MG63 (cell line): Measurements from ENCODE around the gene ATF7IP2. TPM values are rescaled to one million over a fixed set of nuclear protein-coding genes. Genes with fewer than 3 reads are reported as not detected.
A peak's percentile ranks its signal among the peaks of the same experiment; 100 is the strongest.
"Not testable (repeated sequence)": the region's sequence is repeated elsewhere in the genome, so short reads cannot be mapped to it uniquely, and the experiment has no call there.

Experiments
- DNase-seq: peaks from one replicate; pipeline ENCODE4 v3.0.0-alpha.2; 2020
- H3K27me3 ChIP-seq: fragments of 250-450 bp; sonication (Bioruptor Pico); 2 replicates; pipeline ENCODE4 v1.5.1; 2020; ENCODE audit warnings: mild to moderate bottlenecking, moderate library complexity
- H3K36me3 ChIP-seq: fragments of 250-450 bp; sonication (Bioruptor Pico); 2 replicates; pipeline ENCODE4 v1.5.1; 2020; ENCODE audit warnings: mild to moderate bottlenecking, moderate library complexity
- H3K4me3 ChIP-seq: fragments of 250-450 bp; sonication (Bioruptor Pico); 2 replicates; pipeline ENCODE4 v1.5.1; 2020; ENCODE audit warnings: mild to moderate bottlenecking, moderate library complexity
- H3K9me3 ChIP-seq: fragments of 250-450 bp; sonication (Bioruptor Pico); 2 replicates; pipeline ENCODE4 v1.5.1; 2020; ENCODE audit warnings: mild to moderate bottlenecking, moderate library complexity
- total RNA-seq: library from RNA; depleted of rRNA; stranded (reverse); fragments of >200 nt; shearing (Covaris generic); gene quantifications from 2 replicates; pipeline ENCODE4 v1.2.3, GENCODE V29; 2014; ENCODE audit warnings: low replicate concordance

ATF7IP2 gene
- total RNA-seq, 1 experiment from 2014 or later = 8.6 TPM

GRCh38 chr16:10367616-10368188, 18.2 kb upstream of the ATF7IP2 start:
- Histone ChIP-seq H3K27me3 (no peaks in the 10 kb centered on the region), H3K4me3 (no peak overlapping the region), H3K36me3 (no peaks in the 10 kb centered on the region), H3K9me3 (peaks cover 13% of the 10 kb centered on the region)
- DNase-seq = no peak

GRCh38 chr16:10368969-10369551, 16.8 kb upstream of the ATF7IP2 start:
- Histone ChIP-seq H3K27me3 (no peaks in the 10 kb centered on the region), H3K36me3 (no peaks in the 10 kb centered on the region), H3K9me3 (peaks cover 16% of the 10 kb centered on the region), H3K4me3 (no peak overlapping the region)
- DNase-seq = no peak

GRCh38 chr16:10370096-10370726, 15.7 kb upstream of the ATF7IP2 start:
- Histone ChIP-seq H3K36me3 (no peaks in the 10 kb centered on the region), H3K27me3 (no peaks in the 10 kb centered on the region), H3K4me3 (no peak overlapping the region), H3K9me3 (peaks cover 16% of the 10 kb centered on the region)
- no peak for DNase-seq

- no peak for DNase-seq
- Histone ChIP-seq H3K9me3 (peaks cover 14% of the 10 kb centered on the region), H3K36me3 (no peaks in the 10 kb centered on the region)
These were observed 14.3 kb upstream of the ATF7IP2 start for GRCh38 chr16:10371592-10371991.

GRCh38 chr16:10373556-10373955, 12.3 kb upstream of the ATF7IP2 start:
- H3K4me3 ChIP-seq = no peak overlapping the region
- no peaks in the 10 kb centered on the region for H3K36me3 ChIP-seq
- no peak for DNase-seq
- peaks cover 10% of the 10 kb centered on the region; the same call in 1 of the 2 replicates for H3K9me3 ChIP-seq
- no peaks in the 10 kb centered on the region for H3K27me3 ChIP-seq

More at GRCh38 chr16:10371592-10371991, 14.3 kb upstream of the ATF7IP2 start:
- no peak overlapping the region for H3K4me3 ChIP-seq
- H3K27me3 ChIP-seq = no peaks in the 10 kb centered on the region

- Histone ChIP-seq H3K4me3 (no peak overlapping the region), H3K36me3 (no peaks in the 10 kb centered on the region), H3K27me3 (no peaks in the 10 kb centered on the region), H3K9me3 (peaks cover 4% of the 10 kb centered on the region; the same call in 1 of the 2 replicates)
- DNase-seq = no peak
These were observed 9.6 kb upstream of the ATF7IP2 start for GRCh38 chr16:10376229-10376628.

GRCh38 chr16:10383626-10384025, 2.2 kb upstream of the ATF7IP2 start:
- peaks cover 11% of the 10 kb centered on the region for H3K36me3 ChIP-seq
- DNase-seq = no peak
- H3K9me3 ChIP-seq = peaks cover 7% of the 10 kb centered on the region
- H3K4me3 ChIP-seq = no peak overlapping the region
- H3K27me3 ChIP-seq = no peaks in the 10 kb centered on the region

GRCh38 chr16:10386517-10387100, 748 bp downstream of the ATF7IP2 start:
- peaks cover 7% of the 10 kb centered on the region for H3K9me3 ChIP-seq
- DNase-seq = no peak
- peaks cover 23% of the 10 kb centered on the region for H3K36me3 ChIP-seq
- H3K4me3 ChIP-seq = peak overlapping the region; percentile 78
- no peaks in the 10 kb centered on the region for H3K27me3 ChIP-seq

- DNase-seq = no peak
- peak overlapping the region; percentile 78 for H3K4me3 ChIP-seq
- H3K36me3 ChIP-seq = peaks cover 23% of the 10 kb centered on the region
- no peaks in the 10 kb centered on the region for H3K27me3 ChIP-seq
- peaks cover 7% of the 10 kb centered on the region for H3K9me3 ChIP-seq
These were observed 1.3 kb downstream of the ATF7IP2 start for GRCh38 chr16:10387188-10387617.

GRCh38 chr16:10388988-10389387, 3.1 kb downstream of the ATF7IP2 start:
- no peak for DNase-seq
- Histone ChIP-seq H3K9me3 (peaks cover 7% of the 10 kb centered on the region), H3K4me3 (no peak overlapping the region), H3K27me3 (no peaks in the 10 kb centered on the region), H3K36me3 (peaks cover 23% of the 10 kb centered on the region)

- no peak overlapping the region for H3K4me3 ChIP-seq
- peaks cover 23% of the 10 kb centered on the region for H3K36me3 ChIP-seq
- no peak for DNase-seq
- no peaks in the 10 kb centered on the region for H3K27me3 ChIP-seq
- peaks cover 2% of the 10 kb centered on the region for H3K9me3 ChIP-seq
These were observed 4.5 kb downstream of the ATF7IP2 start for GRCh38 chr16:10390330-10390729.

- Histone ChIP-seq H3K9me3 (no peaks in the 10 kb centered on the region), H3K27me3 (no peaks in the 10 kb centered on the region), H3K36me3 (peaks cover 23% of the 10 kb centered on the region), H3K4me3 (no peak overlapping the region)
- DNase-seq = no peak
These were observed 5.0 kb downstream of the ATF7IP2 start for GRCh38 chr16:10390867-10391266.

GRCh38 chr16:10391339-10391738, 5.5 kb downstream of the ATF7IP2 start:
- no peaks in the 10 kb centered on the region for H3K27me3 ChIP-seq
- no peak for DNase-seq
- peaks cover 23% of the 10 kb centered on the region for H3K36me3 ChIP-seq
- H3K4me3 ChIP-seq = no peak overlapping the region
- no peaks in the 10 kb centered on the region for H3K9me3 ChIP-seq

- H3K27me3 ChIP-seq = no peaks in the 10 kb centered on the region
- no peak overlapping the region for H3K4me3 ChIP-seq
- no peak for DNase-seq
- peaks cover 23% of the 10 kb centered on the region for H3K36me3 ChIP-seq
- peaks cover 21% of the 10 kb centered on the region for H3K9me3 ChIP-seq
These were observed 17.1 kb downstream of the ATF7IP2 start for GRCh38 chr16:10402975-10403374.

- peaks cover 28% of the 10 kb centered on the region for H3K36me3 ChIP-seq
- no peak for DNase-seq
- H3K9me3 ChIP-seq = peaks cover 42% of the 10 kb centered on the region
- no peak overlapping the region for H3K4me3 ChIP-seq
- no peaks in the 10 kb centered on the region for H3K27me3 ChIP-seq
These were observed 19.6 kb downstream of the ATF7IP2 start for GRCh38 chr16:10405386-10405939.

- DNase-seq = no peak
- Histone ChIP-seq H3K27me3 (no peaks in the 10 kb centered on the region), H3K4me3 (no peak overlapping the region), H3K36me3 (peaks cover 16% of the 10 kb centered on the region), H3K9me3 (peaks cover 56% of the 10 kb centered on the region)
These were observed 23.0 kb downstream of the ATF7IP2 start for GRCh38 chr16:10408824-10409381.

GRCh38 chr16:10409713-10410112, 23.9 kb downstream of the ATF7IP2 start:
- Histone ChIP-seq H3K9me3 (peaks cover 55% of the 10 kb centered on the region), H3K36me3 (peaks cover 12% of the 10 kb centered on the region)
- not testable (repeated sequence) for H3K27me3 ChIP-seq, H3K4me3 ChIP-seq, DNase-seq
